Activated T-helper 9 cell treated with anti-CD3 and anti-CD28 coated beads, Interleukin-2, amount 50 U/mL, for 16 hours (primary cell): ENCODE data around the gene C1orf56.
"Not testable (repeated sequence)": the region's sequence is repeated elsewhere in the genome, so short reads cannot be mapped to it uniquely, and the experiment has no call there.

Experiments
- DNase-seq: peaks from one replicate; pipeline ENCODE4 v3.0.0-alpha.2; 2020; ENCODE audit warnings: low read depth

C1orf56 gene

GRCh38 chr1:151062741-151063371, 15.3 kb downstream of the C1orf56 start:
- DNase-seq, result no peak

GRCh38 chr1:151065089-151065645, 17.6 kb downstream of the C1orf56 start:
- DNase-seq, result no peak

DNA sequence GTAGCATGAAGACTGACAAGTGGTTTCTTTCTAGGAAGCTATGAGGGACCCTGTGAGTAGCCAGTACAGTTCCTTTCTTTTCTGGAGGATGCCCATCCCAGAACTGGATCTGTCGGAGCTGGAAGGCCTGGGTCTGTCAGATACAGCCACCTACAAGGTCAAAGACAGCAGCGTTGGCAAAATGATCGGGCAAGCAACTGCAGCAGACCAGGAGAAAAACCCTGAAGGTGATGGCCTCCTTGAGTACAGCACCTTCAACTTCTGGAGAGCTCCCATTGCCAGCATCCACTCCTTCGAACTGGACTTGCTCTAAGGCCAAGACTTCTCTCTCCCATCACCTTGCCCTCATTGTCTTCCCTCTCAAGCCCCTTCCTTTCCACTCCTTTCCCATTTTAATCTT, 19.6 kb downstream of the C1orf56 start:
- DNase-seq, result no peak

- DNase-seq, result no peak
These were observed 21.5 kb downstream of the C1orf56 start for GRCh38 chr1:151069103-151069486.

DNA sequence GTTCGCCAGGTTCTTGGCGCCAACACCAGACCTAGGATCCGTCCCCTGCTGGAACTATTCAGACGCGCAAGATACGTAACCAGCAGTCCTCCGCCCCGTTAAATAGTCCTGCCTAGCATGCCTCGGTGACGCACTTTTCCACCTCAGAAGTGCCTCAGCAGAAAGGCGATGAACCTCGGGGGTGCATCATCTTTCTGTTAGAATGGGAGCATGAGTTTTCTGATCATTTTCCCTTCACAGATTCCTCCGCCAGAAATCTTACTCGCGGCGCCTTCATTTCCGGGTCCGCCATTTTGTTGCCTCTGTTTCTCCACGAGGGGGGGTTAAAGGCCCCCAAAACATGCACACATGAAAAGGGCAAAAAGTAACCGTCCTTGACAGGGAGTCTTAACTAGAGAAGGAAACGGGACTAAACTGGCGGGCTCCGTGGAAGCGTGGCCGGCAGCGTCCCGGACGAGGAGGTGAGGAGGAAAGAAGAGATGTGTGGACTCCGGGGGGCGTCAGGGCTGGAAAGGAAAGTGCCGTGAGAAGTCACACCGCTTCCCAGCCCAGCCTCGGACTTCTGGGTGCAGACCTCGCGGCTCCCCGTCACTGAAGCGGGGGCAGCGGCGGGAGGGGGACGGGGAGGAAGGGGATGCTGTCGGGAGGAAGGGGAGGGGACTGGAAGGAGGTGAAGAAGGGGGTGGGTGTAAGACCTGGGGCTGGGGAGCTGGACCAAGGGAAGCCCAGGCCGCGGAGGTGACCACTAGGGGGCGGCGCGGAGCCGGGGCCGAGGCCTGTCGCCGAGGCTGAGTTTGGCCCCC, 23.1 kb downstream of the C1orf56 start, which contains the start of gene GABPB2:
Gene GABPB2 (plus strand): TSS at position 288 of the 803 bp plus-strand sequence. CDS start 17,429 bp downstream, outside the sequence.
- DNase-seq, result peak; percentile 81

DNA sequence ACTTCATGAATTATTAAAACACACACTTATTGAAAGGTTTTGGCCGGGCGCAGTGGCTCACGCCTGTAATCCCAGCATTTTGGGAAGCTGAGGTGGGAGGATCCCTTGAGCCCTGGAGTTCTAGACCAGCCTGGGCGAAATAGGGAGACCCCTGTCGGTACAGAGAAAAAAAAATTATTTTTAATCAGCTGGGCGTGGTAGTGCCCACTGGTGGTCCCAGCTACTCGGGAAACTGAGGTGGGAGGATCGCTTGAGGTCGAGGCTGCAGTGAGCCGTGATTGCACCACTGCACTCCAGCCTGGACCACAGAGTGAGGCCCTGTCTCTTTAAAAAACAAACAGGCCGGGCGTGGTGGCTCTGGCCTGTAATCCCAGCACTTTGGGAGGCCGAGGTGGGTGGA, 24.7 kb downstream of the C1orf56 start:
- no peak for DNase-seq

DNA sequence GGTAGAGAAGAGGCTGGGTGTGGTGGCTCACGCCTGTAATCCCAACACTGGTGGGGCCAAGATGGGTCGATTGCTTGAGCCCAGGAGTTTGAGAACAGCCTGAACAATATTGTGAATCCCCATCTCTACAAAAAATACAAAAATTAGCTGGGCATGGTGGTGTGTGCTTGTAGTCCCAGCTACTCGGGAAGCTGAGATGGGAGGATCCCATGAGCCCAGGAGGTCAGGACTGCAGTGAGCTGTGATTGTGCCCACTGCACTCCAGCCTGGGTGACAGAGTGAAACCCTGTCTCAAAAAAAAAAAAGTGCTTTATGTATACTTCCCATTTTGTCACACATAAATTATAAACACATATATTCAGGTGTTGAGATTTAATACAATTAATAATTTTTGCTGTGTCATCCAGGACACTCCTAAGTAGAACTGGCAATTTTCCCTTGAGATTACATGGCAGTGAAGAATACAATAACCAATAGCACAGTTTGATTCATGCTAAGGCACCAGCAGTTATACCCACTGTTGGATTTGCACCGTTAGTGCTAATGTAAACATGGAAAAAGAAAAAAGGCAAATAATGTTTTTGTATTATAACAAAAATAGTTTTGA, 38.5 kb downstream of the C1orf56 start:
- no peak for DNase-seq

GRCh38 chr1:151097426-151097825, 49.9 kb downstream of the C1orf56 start:
- not testable (repeated sequence) for DNase-seq

- no peak for DNase-seq
These were observed 50.6 kb downstream of the C1orf56 start for GRCh38 chr1:151098126-151098525.
